WTC11 (cell line): ENCODE results near the gene PGA3. TPM values are rescaled to one million over a fixed set of nuclear protein-coding genes. Genes with fewer than 3 reads are reported as not detected.

Source experiments
- ATAC-seq: fragments of 200-7000 bp; cut with Tn5 transposase; 2 replicates; pipeline ENCODE4 v1.10.0; 2021; ENCODE audit warnings: mild to moderate bottlenecking, moderate library complexity
- CTCF ChIA-PET: fragments of 300-600 bp; sonication (Branson Sonifier 250); formaldehyde crosslinking; loops from one replicate; lab custom pipeline; 2021; ENCODE audit warnings: antibody characterized with exemption; lab: Charles Lee
- POLR2A ChIA-PET: fragments of 350-600 bp; sonication (Branson Sonifier 250); formaldehyde crosslinking; loops from one replicate; lab custom pipeline; 2021; ENCODE audit warnings: antibody characterized with exemption; lab: Charles Lee
- DNase-seq: peaks from one replicate; pipeline ENCODE4 v3.0.0; 2021; ENCODE audit warnings: low spot score
- H3K27ac Mint-ChIP-seq: 2 replicates; pipeline ENCODE4 v1.8.0; 2021; ENCODE audit warnings: mixed read lengths
- H3K27me3 Mint-ChIP-seq: 2 replicates; pipeline ENCODE4 v1.8.0; 2021; ENCODE audit warnings: low read depth, mild to moderate bottlenecking, moderate library complexity, mixed read lengths
- H3K36me3 Mint-ChIP-seq: 2 replicates; pipeline ENCODE4 v1.8.0; 2021; ENCODE audit warnings: mixed read lengths
- H3K4me1 Mint-ChIP-seq: 2 replicates; pipeline ENCODE4 v1.8.0; 2022; ENCODE audit warnings: mixed read lengths
- H3K4me3 Mint-ChIP-seq: 2 replicates; pipeline ENCODE4 v1.8.0; 2021; ENCODE audit warnings: mild to moderate bottlenecking, moderate library complexity, mixed read lengths
- H3K9me3 Mint-ChIP-seq: 2 replicates; pipeline ENCODE4 v1.8.0; 2021; ENCODE audit warnings: mixed read lengths
- FOXJ3 ChIP-seq: sonication (generic); formaldehyde crosslinking; IDR thresholded peaks from 2 replicates; pipeline ENCODE4 v1.9.0; 2021; ENCODE audit warnings: missing genetic modification reagents, mild to moderate bottlenecking, borderline replicate concordance
- TCF7 ChIP-seq: sonication (generic); formaldehyde crosslinking; IDR thresholded peaks from 2 replicates; pipeline ENCODE4 v1.8.0; 2022; ENCODE audit warnings: mild to moderate bottlenecking, low read depth, missing genetic modification reagents, moderate library complexity
- ZNF121 ChIP-seq: sonication (generic); formaldehyde crosslinking; IDR thresholded peaks from 2 replicates; pipeline ENCODE4 v1.8.0; 2023; ENCODE audit warnings: missing genetic modification reagents
- ZNF317 ChIP-seq: sonication (generic); formaldehyde crosslinking; IDR thresholded peaks from 2 replicates; pipeline ENCODE4 v1.8.1; 2023; ENCODE audit warnings: low read depth, mild to moderate bottlenecking, moderate library complexity, missing genetic modification reagents, borderline replicate concordance
- ZNF416 ChIP-seq: fragments of 250-450 bp; sonication (Bioruptor Pico); IDR thresholded peaks from 2 replicates; pipeline ENCODE4 v1.9.0; 2021; ENCODE audit warnings: mild to moderate bottlenecking, inconsistent platforms
- total RNA-seq: library from RNA; stranded (reverse); gene quantifications from 3 replicates; pipeline ENCODE4 v1.2.3, GENCODE V29; 2021
- TF ChIP-seq, protein P1 (sequence below): fragments of 250-450 bp; sonication (Bioruptor Pico); IDR thresholded peaks from 2 replicates; pipeline ENCODE4 v1.9.0; 2021; ENCODE audit warnings: mild to moderate bottlenecking, borderline replicate concordance
- TF ChIP-seq, protein P2 (sequence below): sonication (generic); formaldehyde crosslinking; IDR thresholded peaks from 2 replicates; pipeline ENCODE4 v1.8.1; 2022; ENCODE audit warnings: low read depth, mild to moderate bottlenecking, moderate library complexity, missing genetic modification reagents, borderline replicate concordance
- TF ChIP-seq, protein P3 (sequence below): sonication (generic); formaldehyde crosslinking; IDR thresholded peaks from 2 replicates; pipeline ENCODE4 v1.8.0; 2022; ENCODE audit warnings: missing genetic modification reagents
- TF ChIP-seq, protein P4 (sequence below): fragments of 250-450 bp; sonication (Bioruptor Pico); IDR thresholded peaks from 2 replicates; pipeline ENCODE4 v1.9.0; 2021; ENCODE audit warnings: mild to moderate bottlenecking
- TF ChIP-seq, protein P5 (sequence below): sonication (generic); formaldehyde crosslinking; IDR thresholded peaks from 2 replicates; pipeline ENCODE4 v1.8.1; 2022; ENCODE audit warnings: mild to moderate bottlenecking, missing genetic modification reagents, moderate library complexity, borderline replicate concordance

PGA3 gene
- total RNA-seq, 1 experiment from 2014 or later = 0.20 TPM

DNA sequence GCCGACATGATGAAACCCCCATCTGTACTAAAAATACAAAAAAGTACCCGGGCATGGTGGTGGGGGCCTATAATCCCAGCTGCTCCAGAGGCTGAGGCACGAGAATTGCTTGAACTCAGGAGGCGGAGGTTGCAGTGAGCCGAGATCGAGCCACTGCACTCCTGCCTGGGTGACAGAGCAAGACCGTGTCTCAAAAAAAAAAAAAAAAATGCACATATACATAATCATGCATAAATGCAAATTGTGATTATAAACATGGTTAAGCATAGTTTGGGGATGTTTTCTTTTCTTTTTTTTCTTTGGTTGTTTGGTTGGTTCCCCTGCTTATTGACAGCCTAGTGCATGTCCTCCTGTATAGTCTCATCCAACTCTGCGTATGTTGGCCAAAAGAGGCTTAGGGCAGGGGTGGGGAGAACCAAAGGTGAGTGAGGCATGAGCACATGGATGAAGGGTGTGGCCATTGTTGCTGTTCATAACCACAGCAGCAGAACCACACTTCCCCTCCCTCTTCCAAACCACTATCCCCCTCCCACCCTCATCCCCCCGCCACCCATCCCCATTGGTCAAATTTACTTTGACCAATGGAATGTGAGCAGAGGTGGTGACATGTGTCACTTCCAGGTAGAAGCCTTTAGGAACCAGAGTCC, 35.1 kb upstream of the PGA3 start (continued):
- TF ChIP-seq, protein P1, sequence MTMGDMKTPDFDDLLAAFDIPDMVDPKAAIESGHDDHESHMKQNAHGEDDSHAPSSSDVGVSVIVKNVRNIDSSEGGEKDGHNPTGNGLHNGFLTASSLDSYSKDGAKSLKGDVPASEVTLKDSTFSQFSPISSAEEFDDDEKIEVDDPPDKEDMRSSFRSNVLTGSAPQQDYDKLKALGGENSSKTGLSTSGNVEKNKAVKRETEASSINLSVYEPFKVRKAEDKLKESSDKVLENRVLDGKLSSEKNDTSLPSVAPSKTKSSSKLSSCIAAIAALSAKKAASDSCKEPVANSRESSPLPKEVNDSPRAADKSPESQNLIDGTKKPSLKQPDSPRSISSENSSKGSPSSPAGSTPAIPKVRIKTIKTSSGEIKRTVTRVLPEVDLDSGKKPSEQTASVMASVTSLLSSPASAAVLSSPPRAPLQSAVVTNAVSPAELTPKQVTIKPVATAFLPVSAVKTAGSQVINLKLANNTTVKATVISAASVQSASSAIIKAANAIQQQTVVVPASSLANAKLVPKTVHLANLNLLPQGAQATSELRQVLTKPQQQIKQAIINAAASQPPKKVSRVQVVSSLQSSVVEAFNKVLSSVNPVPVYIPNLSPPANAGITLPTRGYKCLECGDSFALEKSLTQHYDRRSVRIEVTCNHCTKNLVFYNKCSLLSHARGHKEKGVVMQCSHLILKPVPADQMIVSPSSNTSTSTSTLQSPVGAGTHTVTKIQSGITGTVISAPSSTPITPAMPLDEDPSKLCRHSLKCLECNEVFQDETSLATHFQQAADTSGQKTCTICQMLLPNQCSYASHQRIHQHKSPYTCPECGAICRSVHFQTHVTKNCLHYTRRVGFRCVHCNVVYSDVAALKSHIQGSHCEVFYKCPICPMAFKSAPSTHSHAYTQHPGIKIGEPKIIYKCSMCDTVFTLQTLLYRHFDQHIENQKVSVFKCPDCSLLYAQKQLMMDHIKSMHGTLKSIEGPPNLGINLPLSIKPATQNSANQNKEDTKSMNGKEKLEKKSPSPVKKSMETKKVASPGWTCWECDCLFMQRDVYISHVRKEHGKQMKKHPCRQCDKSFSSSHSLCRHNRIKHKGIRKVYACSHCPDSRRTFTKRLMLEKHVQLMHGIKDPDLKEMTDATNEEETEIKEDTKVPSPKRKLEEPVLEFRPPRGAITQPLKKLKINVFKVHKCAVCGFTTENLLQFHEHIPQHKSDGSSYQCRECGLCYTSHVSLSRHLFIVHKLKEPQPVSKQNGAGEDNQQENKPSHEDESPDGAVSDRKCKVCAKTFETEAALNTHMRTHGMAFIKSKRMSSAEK (CRISPR knock-in tag) = no peak
- TF ChIP-seq, protein P2, sequence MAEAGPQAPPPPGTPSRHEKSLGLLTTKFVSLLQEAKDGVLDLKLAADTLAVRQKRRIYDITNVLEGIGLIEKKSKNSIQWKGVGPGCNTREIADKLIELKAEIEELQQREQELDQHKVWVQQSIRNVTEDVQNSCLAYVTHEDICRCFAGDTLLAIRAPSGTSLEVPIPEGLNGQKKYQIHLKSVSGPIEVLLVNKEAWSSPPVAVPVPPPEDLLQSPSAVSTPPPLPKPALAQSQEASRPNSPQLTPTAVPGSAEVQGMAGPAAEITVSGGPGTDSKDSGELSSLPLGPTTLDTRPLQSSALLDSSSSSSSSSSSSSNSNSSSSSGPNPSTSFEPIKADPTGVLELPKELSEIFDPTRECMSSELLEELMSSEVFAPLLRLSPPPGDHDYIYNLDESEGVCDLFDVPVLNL = no peak
- TF ChIP-seq, protein P3, sequence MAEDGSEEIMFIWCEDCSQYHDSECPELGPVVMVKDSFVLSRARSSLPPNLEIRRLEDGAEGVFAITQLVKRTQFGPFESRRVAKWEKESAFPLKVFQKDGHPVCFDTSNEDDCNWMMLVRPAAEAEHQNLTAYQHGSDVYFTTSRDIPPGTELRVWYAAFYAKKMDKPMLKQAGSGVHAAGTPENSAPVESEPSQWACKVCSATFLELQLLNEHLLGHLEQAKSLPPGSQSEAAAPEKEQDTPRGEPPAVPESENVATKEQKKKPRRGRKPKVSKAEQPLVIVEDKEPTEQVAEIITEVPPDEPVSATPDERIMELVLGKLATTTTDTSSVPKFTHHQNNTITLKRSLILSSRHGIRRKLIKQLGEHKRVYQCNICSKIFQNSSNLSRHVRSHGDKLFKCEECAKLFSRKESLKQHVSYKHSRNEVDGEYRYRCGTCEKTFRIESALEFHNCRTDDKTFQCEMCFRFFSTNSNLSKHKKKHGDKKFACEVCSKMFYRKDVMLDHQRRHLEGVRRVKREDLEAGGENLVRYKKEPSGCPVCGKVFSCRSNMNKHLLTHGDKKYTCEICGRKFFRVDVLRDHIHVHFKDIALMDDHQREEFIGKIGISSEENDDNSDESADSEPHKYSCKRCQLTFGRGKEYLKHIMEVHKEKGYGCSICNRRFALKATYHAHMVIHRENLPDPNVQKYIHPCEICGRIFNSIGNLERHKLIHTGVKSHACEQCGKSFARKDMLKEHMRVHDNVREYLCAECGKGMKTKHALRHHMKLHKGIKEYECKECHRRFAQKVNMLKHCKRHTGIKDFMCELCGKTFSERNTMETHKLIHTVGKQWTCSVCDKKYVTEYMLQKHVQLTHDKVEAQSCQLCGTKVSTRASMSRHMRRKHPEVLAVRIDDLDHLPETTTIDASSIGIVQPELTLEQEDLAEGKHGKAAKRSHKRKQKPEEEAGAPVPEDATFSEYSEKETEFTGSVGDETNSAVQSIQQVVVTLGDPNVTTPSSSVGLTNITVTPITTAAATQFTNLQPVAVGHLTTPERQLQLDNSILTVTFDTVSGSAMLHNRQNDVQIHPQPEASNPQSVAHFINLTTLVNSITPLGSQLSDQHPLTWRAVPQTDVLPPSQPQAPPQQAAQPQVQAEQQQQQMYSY (CRISPR knock-in tag) = no peak
- no peak for TF ChIP-seq FOXJ3 (CRISPR knock-in tag)

DNA sequence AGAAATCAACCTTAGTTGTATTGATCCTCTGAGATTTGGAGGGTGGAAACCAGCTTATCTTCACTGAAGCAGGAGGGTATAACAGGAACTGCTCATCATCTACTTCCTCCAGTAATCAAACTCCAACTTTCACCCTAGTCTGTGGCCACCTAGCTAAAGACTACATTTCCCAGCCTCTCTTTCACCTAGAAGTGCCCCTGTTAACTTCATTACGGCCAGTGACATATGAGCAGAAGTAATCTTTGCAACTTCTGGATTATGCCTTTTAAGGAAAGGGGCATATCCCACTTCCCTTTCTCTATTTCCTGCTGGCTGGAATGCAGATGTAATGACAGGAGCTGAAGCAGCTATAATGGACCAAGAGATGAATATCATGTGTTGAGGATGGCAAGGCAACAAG, 34.5 kb upstream of the PGA3 start:
- CTCF ChIA-PET = interaction anchor here (2.0 kb wide), 1 partner anchor 9 kb away, joined by 4 read pairs; no protein-coding TSS in a partner anchor
- ATAC-seq = no peak
- Mint-ChIP-seq H3K4me1 (peaks cover 9% of the 10 kb centered on the region; the same call in 1 of the 2 replicates), H3K27ac (no peak overlapping the region), H3K36me3 (peaks cover 3% of the 10 kb centered on the region; the same call in 1 of the 2 replicates), H3K4me3 (no peak overlapping the region), H3K9me3 (peaks cover 20% of the 10 kb centered on the region)
- POLR2A ChIA-PET = no interaction called here
- no peak for DNase-seq
- TF ChIP-seq, protein P3 (CRISPR knock-in tag) = no peak
- TF ChIP-seq, all 79 proteins: peak for 0
- peaks cover 8% of the 10 kb centered on the region for H3K27me3 Mint-ChIP-seq

DNA sequence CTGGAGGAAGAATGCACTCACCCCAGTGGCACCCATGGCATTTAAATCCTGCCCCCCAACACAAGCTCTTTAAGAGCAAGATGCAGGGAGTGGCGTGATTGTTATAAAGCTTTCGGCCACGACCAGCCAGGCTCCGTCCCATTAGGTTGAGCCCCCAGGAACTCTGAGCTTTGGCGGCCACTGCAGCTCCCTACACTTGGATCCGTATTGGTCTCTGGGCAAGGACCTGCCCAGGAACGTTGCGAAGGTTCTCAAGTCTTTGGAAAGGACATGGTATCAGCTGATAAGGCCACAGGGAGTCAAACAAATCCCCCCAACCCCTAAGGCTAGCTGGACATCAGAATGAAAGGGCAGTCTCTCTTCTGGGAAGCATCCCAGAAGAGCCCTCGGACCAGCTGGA, 32.7 kb upstream of the PGA3 start:
- ATAC-seq = no peak
- CTCF ChIA-PET = interaction anchor here (1.6 to 2.0 kb wide), 2 partner anchors 10 to 16 kb away, joined by 4 to 6 read pairs; no protein-coding TSS in a partner anchor
- peaks cover 3% of the 10 kb centered on the region; the same call in 1 of the 2 replicates for H3K36me3 Mint-ChIP-seq
- no peak for DNase-seq
- peaks cover 13% of the 10 kb centered on the region for H3K27me3 Mint-ChIP-seq
- no peak overlapping the region for H3K27ac Mint-ChIP-seq
- H3K4me3 Mint-ChIP-seq = no peak overlapping the region
- H3K4me1 Mint-ChIP-seq = 0 out of 2 replicates have a peak, but pooled peaks cover under 1% of the 10 kb centered on the region
- POLR2A ChIA-PET = no interaction called here
- H3K9me3 Mint-ChIP-seq = peaks cover 20% of the 10 kb centered on the region
- TF ChIP-seq ZNF121 (CRISPR knock-in tag) (no peak), ZNF416 (CRISPR knock-in tag) (no peak), TCF7 (CRISPR knock-in tag) (no peak), ZNF317 (no peak)
- TF ChIP-seq, protein P4, sequence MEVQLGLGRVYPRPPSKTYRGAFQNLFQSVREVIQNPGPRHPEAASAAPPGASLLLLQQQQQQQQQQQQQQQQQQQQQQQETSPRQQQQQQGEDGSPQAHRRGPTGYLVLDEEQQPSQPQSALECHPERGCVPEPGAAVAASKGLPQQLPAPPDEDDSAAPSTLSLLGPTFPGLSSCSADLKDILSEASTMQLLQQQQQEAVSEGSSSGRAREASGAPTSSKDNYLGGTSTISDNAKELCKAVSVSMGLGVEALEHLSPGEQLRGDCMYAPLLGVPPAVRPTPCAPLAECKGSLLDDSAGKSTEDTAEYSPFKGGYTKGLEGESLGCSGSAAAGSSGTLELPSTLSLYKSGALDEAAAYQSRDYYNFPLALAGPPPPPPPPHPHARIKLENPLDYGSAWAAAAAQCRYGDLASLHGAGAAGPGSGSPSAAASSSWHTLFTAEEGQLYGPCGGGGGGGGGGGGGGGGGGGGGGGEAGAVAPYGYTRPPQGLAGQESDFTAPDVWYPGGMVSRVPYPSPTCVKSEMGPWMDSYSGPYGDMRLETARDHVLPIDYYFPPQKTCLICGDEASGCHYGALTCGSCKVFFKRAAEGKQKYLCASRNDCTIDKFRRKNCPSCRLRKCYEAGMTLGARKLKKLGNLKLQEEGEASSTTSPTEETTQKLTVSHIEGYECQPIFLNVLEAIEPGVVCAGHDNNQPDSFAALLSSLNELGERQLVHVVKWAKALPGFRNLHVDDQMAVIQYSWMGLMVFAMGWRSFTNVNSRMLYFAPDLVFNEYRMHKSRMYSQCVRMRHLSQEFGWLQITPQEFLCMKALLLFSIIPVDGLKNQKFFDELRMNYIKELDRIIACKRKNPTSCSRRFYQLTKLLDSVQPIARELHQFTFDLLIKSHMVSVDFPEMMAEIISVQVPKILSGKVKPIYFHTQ (CRISPR knock-in tag) = no peak
- TF ChIP-seq, protein P5, sequence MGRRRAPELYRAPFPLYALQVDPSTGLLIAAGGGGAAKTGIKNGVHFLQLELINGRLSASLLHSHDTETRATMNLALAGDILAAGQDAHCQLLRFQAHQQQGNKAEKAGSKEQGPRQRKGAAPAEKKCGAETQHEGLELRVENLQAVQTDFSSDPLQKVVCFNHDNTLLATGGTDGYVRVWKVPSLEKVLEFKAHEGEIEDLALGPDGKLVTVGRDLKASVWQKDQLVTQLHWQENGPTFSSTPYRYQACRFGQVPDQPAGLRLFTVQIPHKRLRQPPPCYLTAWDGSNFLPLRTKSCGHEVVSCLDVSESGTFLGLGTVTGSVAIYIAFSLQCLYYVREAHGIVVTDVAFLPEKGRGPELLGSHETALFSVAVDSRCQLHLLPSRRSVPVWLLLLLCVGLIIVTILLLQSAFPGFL (CRISPR knock-in tag) = no peak
